WTC11 (cell line): ENCODE results near the gene NRXN3.

Experiments used
- ATF2 ChIP-seq: sonication (generic); formaldehyde crosslinking; IDR thresholded peaks from 2 replicates; pipeline ENCODE4 v1.8.1; 2022; ENCODE audit warnings: low read depth, missing genetic modification reagents, borderline replicate concordance
- CTCF ChIP-seq: fragments of 200-600 bp; IDR thresholded peaks from 2 replicates; pipeline ENCODE4 v1.8.0; 2022; ENCODE audit warnings: antibody characterized with exemption
- MLX ChIP-seq: sonication (generic); formaldehyde crosslinking; IDR thresholded peaks from 2 replicates; pipeline ENCODE4 v1.8.1; 2023; ENCODE audit warnings: mild to moderate bottlenecking, missing genetic modification reagents, moderate library complexity
- NFE2L1 ChIP-seq: sonication (generic); formaldehyde crosslinking; IDR thresholded peaks from 2 replicates; pipeline ENCODE4 v1.8.1; 2023; ENCODE audit warnings: missing genetic modification reagents
- PRDM15 ChIP-seq: sonication (generic); formaldehyde crosslinking; IDR thresholded peaks from 2 replicates; pipeline ENCODE4 v1.8.0; 2022; ENCODE audit warnings: missing genetic modification reagents
- ZNF138 ChIP-seq: sonication (generic); formaldehyde crosslinking; conservative IDR thresholded peaks from 2 replicates; pipeline ENCODE4 v1.8.1; 2022; ENCODE audit warnings: mild to moderate bottlenecking, moderate library complexity, missing genetic modification reagents

GRCh38 chr14:79162833-79163232 lies 992.7 kb downstream of the NRXN3 start:
- TF ChIP-seq CTCF = no peak
- TF ChIP-seq ATF2 (CRISPR knock-in tag) = no peak
- TF ChIP-seq PRDM15 = no peak
- TF ChIP-seq NFE2L1 = no peak
- no peak for TF ChIP-seq MLX (CRISPR knock-in tag)
- TF ChIP-seq ZNF138 (CRISPR knock-in tag) = no peak
